Endothelial cell of umbilical vein (primary cell): ENCODE data around the gene GRK5.

Source experiments
- CTCF ChIP-seq, 2 donors: IDR thresholded peaks; 1 replicate in 1 of 2; 2 replicates in 1 of 2; pipeline ENCODE4 v1.5.1; 2011; ENCODE audit warnings: low read length in 2 of 2, mild to moderate bottlenecking in 2 of 2, moderate library complexity in 2 of 2, control low read depth in 1 of 2, inconsistent platforms in 1 of 2, low read depth in 1 of 2; ENCODE audit not compliant: insufficient read depth in 1 of 2; ENCODE audit errors: extremely low read depth in 1 of 2
- EZH2 ChIP-seq: IDR thresholded peaks from 2 replicates; pipeline ENCODE4 v1.6.1; 2012; ENCODE audit warnings: borderline replicate concordance, low read depth, mild to moderate bottlenecking, moderate library complexity, low read length, inconsistent platforms; ENCODE audit not compliant: severe bottlenecking
- POLR2A ChIP-seq: IDR thresholded peaks from 2 replicates; pipeline ENCODE4 v1.6.1; 2012; ENCODE audit warnings: low read depth, mild to moderate bottlenecking, control low read depth, low read length
- POLR2AphosphoS5 ChIP-seq: IDR thresholded peaks from 2 replicates; pipeline ENCODE4 v1.6.1; 2012; ENCODE audit warnings: low read depth, mild to moderate bottlenecking, control low read depth, low read length, moderate library complexity; ENCODE audit not compliant: insufficient read depth

DNA sequence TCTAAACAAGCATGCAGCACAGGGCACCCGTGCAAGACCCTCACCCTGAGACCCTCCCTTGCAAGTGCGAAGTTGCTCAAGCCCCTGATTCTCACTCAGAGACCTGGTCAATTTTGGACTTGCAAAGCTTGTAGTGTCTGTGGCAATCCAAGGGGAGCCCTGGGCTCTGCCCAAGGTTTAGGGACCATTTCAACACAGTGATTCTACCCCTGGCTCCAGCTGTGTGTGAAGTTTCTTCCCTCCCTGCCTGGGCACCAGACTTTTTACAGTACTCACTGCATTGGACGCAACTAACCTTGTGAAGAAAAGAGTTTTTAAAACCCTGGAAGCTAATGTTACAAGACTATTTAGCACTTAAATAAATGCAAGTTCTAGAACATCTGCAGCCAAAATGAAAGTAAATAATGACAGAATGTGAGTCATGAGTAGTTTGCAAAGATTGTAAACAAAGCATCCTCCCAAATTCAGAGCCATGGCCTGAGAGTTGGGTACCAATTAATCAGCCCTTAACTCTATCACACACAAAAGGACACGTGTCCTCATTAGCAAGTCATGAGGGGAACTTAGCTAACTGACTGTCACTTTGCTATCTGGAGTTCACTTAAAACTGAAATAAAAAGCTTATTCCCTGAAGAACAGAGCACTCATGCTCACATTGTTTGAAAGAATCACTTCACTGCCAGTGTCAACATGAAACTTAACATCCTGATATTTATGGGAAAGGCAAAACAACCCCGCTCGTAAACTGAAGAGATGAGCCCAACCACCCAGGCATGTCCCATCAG, 287.1 kb downstream of the GRK5 start:
- no peak for TF ChIP-seq CTCF (IDR thresholded peaks at IDR 0.05; ENCODE audit: extremely low read depth in 1 of 2, insufficient read depth in 1 of 2, low read depth in 1 of 2, low read length in 2 of 2)
- no peak for TF ChIP-seq POLR2A
- TF ChIP-seq EZH2, result no peak
- TF ChIP-seq POLR2AphosphoS5, result no peak
